WERI-Rb-1 (cell line): ENCODE results near the gene PLXNA1.

Experiments
- DNase-seq: peaks from one replicate; pipeline ENCODE4 v3.0.0-alpha.2; 2020
- H3K27ac ChIP-seq: fragments of 250-450 bp; sonication (Bioruptor Pico); 2 replicates; pipeline ENCODE4 v1.5.1; 2020; ENCODE audit warnings: mild to moderate bottlenecking, moderate library complexity
- H3K27me3 ChIP-seq: fragments of 250-450 bp; sonication (Bioruptor Pico); 2 replicates; pipeline ENCODE4 v1.5.1; 2021; ENCODE audit warnings: mild to moderate bottlenecking, low read depth, moderate library complexity; ENCODE audit not compliant: insufficient read depth, severe bottlenecking
- H3K36me3 ChIP-seq: fragments of 250-450 bp; sonication (Bioruptor Pico); 2 replicates; pipeline ENCODE4 v1.5.1; 2020; ENCODE audit warnings: mild to moderate bottlenecking, moderate library complexity
- H3K4me3 ChIP-seq: 2 replicates; pipeline ENCODE4 v1.5.1; 2011; ENCODE audit warnings: low read depth, mild to moderate bottlenecking, control low read depth, low read length
- H3K9me3 ChIP-seq: fragments of 250-450 bp; sonication (Bioruptor Pico); 2 replicates; pipeline ENCODE4 v1.5.1; 2021; ENCODE audit warnings: mild to moderate bottlenecking, moderate library complexity; ENCODE audit not compliant: severe bottlenecking
- TF ChIP-seq, protein P1 (sequence below): IDR thresholded peaks from 2 replicates; pipeline ENCODE4 v1.5.1; 2011; ENCODE audit warnings: low read depth, mild to moderate bottlenecking, control low read depth, inconsistent platforms, low read length

Gene PLXNA1

DNA sequence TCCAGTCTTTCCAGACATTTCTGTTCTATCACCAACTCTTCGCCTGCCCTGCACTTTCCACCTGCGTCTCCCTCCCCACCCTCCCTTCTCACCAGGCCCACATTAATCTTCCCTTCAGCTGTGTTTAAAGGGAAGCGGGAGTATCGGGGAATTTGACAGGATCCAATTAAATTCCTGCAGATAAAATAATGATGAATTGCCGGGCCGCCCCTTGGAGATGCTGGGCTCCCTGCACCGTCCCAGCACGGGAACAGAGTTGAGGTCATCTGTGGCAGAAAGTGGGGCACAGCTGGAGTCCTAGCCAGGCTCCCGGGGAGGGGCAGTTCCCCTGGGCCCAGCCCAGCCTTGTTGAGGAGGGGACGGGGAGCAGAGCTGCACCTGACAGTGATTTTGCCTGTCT is 30.3 kb downstream of the PLXNA1 start:
- Histone ChIP-seq H3K27ac (no peak overlapping the region), H3K4me3 (no peak overlapping the region), H3K9me3 (no peaks in the 10 kb centered on the region), H3K27me3 (no peaks in the 10 kb centered on the region), H3K36me3 (peaks cover 55% of the 10 kb centered on the region)
- no peak for DNase-seq
- TF ChIP-seq, protein P1, sequence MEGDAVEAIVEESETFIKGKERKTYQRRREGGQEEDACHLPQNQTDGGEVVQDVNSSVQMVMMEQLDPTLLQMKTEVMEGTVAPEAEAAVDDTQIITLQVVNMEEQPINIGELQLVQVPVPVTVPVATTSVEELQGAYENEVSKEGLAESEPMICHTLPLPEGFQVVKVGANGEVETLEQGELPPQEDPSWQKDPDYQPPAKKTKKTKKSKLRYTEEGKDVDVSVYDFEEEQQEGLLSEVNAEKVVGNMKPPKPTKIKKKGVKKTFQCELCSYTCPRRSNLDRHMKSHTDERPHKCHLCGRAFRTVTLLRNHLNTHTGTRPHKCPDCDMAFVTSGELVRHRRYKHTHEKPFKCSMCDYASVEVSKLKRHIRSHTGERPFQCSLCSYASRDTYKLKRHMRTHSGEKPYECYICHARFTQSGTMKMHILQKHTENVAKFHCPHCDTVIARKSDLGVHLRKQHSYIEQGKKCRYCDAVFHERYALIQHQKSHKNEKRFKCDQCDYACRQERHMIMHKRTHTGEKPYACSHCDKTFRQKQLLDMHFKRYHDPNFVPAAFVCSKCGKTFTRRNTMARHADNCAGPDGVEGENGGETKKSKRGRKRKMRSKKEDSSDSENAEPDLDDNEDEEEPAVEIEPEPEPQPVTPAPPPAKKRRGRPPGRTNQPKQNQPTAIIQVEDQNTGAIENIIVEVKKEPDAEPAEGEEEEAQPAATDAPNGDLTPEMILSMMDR: no peak

DNA sequence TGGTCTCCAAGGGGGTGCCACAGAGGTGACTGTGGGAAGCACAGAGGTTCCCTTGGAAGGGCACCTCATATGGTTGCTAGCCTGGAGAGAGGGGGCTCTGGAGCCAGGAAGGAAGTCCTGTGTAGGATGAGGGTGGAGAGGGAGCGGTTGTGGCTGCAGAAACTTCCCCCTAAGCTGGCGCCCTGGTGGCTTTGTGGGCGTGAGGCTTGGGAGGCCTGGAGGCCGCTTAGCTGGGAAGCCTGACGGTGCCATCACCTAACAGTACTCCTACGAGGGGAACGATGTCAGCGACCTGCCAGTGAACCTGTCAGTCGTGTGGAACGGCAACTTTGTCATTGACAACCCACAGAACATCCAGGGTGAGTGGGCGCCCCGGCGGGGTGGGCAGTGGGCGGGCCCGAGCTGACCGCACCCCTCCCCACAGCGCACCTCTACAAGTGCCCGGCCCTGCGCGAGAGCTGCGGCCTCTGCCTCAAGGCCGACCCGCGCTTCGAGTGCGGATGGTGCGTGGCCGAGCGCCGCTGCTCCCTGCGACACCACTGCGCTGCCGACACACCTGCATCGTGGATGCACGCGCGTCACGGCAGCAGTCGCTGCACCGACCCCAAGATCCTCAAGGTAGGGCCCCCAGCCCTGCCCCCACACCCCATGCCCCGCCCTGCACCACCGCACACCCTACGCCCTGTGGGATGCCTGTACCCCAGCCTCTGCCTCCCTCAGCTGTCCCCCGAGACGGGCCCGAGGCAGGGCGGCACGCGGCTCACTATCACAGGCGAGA is 31.0 kb downstream of the PLXNA1 start:
- H3K9me3 ChIP-seq: no peaks in the 10 kb centered on the region
- no peak for DNase-seq
- TF ChIP-seq, protein P1: no peak
- H3K36me3 ChIP-seq: peaks cover 60% of the 10 kb centered on the region
- H3K4me3 ChIP-seq: no peak overlapping the region
- H3K27ac ChIP-seq: no peak overlapping the region
- H3K27me3 ChIP-seq: no peaks in the 10 kb centered on the region

GRCh38 chr3:127014536-127015281 is 31.8 kb downstream of the PLXNA1 start:
- TF ChIP-seq, protein P1: no peak
- peaks cover 64% of the 10 kb centered on the region for H3K36me3 ChIP-seq
- H3K27ac ChIP-seq: no peak overlapping the region
- H3K4me3 ChIP-seq: no peak overlapping the region
- no peaks in the 10 kb centered on the region for H3K27me3 ChIP-seq
- no peaks in the 10 kb centered on the region for H3K9me3 ChIP-seq
- DNase-seq: no peak

- Histone ChIP-seq H3K36me3 (peaks cover 70% of the 10 kb centered on the region), H3K27me3 (no peaks in the 10 kb centered on the region), H3K27ac (no peak overlapping the region), H3K4me3 (no peak overlapping the region), H3K9me3 (no peaks in the 10 kb centered on the region)
- DNase-seq: no peak
- TF ChIP-seq, protein P1: no peak
Observed at GRCh38 chr3:127015282-127016042, 32.5 kb downstream of the PLXNA1 start.

GRCh38 chr3:127016043-127016343 is 33.1 kb downstream of the PLXNA1 start:
- Histone ChIP-seq H3K36me3 (peaks cover 75% of the 10 kb centered on the region), H3K9me3 (no peaks in the 10 kb centered on the region), H3K27ac (no peak overlapping the region), H3K4me3 (no peak overlapping the region), H3K27me3 (no peaks in the 10 kb centered on the region)
- TF ChIP-seq, protein P1: no peak
- DNase-seq: no peak
